NCI-H128 (cell line): ENCODE data around the gene PNO1.
"Not testable (repeated sequence)": the region's sequence is repeated elsewhere in the genome, so short reads cannot be mapped to it uniquely, and the experiment has no call there.

ENCODE experiments used
- DNase-seq: peaks from one replicate; lab custom pipeline; 2025; ENCODE audit not compliant: unreplicated experiment; lab: John Stamatoyannopoulos, UW

The PNO1 gene

GRCh38 chr2:68157402-68158133 is at the start of gene PNO1:
TSS of gene PNO1 (plus strand) at chr2:68157888. CDS start at chr2:68157935, 47 bp downstream.
- peak; percentile 90 for DNase-seq

GRCh38 chr2:68108120-68108519 is 49.6 kb upstream of the PNO1 start:
- DNase-seq, result no peak

DNA sequence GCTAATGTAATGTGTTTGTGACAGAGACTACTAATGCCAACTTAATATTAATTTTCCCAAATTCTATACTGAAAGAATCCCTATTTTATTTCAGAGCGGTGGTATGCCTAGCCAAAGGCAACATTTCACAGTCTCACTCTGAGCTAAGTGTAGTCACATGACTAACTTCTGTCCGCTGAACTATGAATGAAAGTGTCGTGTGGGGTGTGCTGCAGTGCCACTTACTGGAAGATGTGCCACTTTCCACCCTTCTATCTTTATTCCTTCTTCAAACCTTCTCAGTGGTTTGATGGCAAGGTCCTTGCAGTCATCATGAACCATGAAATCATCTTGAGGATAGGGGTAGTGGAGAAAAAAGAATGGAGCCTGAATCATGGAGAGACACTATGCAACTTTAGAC is 47.6 kb upstream of the PNO1 start:
- no peak for DNase-seq

GRCh38 chr2:68115965-68116364 is 41.7 kb upstream of the PNO1 start:
- DNase-seq, result no peak

GRCh38 chr2:68117922-68118321 is 39.8 kb upstream of the PNO1 start:
- not testable (repeated sequence) for DNase-seq

DNA sequence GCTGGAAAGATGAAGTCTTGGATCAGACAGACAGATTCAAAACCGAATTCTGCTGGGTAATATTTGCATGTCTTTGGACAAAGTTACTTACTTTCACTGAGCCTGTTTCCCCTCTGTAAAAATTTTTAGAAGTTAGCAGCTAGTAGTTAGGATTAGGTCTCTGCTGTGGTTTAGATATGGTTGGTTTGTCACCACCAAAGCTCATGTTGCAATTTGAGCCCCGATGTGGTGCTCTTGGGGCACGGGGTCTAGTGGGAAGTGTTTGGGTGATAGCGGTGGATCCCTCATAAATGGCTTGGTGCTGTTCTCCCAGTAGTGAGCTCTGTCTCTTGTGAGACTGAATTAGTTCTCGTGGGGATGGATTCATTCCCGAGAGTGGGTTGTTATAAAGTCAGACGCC is 38.9 kb upstream of the PNO1 start:
- no peak for DNase-seq

DNA sequence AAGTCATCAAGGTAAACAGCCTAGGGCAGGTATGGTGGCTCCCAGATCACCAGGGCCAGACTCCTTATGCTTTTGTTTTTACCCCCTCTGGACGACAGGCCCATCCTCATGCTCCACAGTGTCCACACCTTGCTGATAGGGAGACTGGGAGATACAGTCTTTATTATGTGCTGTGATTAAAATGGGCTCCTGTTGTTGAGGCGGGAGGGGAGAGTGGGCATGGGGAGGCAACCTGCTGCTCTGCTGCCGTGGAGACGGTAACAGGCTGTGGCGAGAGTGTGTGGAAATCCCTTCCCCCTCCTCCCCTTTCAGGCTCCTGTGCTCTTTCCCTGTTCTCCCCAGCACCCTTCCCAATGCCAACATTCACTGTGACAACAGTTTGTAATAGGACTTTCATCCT is 38.2 kb upstream of the PNO1 start:
- DNase-seq, result peak; percentile 5

- DNase-seq, result peak; percentile 55
Measured at GRCh38 chr2:68121873-68122679, 35.6 kb upstream of the PNO1 start.

DNA sequence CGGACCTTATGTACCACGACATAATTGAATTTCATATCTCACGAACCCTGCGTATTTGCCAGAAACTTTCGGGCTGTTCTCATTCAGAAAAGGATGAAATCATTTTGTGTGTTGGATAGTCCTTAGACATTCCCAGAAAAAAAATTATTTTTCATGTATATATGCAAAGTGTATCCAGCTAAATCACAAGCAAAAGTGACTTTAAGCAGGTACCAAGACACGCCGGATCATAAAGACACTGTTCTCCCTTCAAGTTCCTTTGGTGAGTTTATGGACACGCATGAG is 35.1 kb upstream of the PNO1 start:
- DNase-seq, result no peak

- no peak for DNase-seq
Measured at GRCh38 chr2:68124321-68124720, 33.4 kb upstream of the PNO1 start.

DNA sequence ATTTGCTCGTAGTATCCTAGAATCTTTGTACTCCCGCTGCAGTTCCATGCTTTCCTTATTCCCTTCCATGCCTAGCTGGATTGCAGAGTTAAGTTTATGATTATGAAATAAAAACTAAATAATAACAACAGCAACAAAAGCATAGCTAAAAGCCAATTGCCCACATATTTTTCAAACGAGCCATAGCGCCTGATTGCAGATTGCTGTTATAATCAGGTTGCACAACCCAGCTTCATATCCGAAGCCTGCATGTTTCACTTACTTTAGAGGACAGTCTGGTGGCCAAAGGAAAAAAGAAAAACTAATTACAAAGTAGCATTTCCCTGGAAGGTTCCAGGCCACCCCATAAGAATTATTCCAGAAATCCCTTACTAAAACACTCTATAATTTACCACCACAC is 31.9 kb upstream of the PNO1 start:
- DNase-seq, result no peak

DNA sequence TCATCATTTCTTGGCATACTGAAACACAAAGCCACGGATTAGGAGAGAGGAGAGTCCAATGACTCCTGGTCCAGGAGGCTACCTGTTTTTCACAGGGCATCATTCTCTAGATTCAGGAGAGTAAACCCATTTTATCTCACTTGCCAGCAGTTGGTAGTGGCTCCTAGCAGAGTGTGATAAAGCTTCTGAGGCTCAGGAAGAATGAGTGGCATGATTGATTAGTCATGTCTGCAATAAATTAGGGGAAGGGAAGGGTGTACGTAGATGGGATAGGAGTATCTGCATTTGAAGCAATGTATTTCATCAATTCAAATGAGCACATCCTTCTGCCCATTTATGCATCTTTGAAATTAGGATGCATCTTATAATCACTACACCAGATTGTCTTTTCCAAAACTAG is 31.1 kb upstream of the PNO1 start:
- DNase-seq, result no peak

DNA sequence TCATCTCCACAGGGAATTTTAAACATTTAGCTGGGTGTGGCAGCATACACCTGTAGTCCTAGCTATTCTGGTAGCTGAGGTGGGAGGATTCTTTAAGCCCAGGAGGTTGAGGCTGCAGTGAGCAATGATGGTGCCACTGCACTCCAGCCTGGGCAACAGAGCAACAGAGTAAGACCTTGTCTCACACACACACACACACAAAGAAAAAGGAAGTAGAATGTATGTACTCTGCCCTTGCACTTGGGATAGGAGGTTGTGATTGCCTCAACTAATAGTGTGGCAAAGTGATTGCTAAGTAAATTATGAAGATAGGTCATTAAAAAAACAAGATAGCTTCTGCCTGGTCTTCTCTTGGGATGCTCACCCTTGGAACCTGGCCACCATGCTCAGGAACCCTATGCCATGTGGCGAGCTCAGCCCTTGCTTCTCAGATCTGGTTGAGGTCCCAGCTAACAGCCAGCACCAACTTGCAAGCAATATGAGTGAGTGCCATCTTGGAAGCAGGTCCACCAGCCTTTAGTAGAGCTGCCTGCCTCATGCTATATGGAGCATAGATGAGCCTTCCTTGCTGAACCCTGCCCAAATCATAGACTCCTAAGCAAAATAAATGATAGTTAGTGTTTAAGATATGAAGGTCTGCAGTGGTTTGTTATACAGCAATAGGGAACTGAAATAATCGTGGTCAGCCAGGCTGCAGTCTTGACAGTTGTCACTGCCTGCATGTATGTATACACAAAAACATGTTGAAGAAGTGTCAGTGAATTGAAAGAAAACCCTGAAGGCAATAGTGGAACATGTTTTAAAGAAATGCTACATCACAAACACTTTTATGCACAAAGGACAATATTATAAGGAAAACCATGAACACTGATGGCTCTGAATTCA is 30.1 kb upstream of the PNO1 start:
- DNase-seq, result no peak

- no peak for DNase-seq
Measured at GRCh38 chr2:68134120-68134519, 23.6 kb upstream of the PNO1 start.

GRCh38 chr2:68134554-68134953 is 23.1 kb upstream of the PNO1 start:
- DNase-seq, result no peak

GRCh38 chr2:68135448-68136320 is 22.0 kb upstream of the PNO1 start:
- DNase-seq, result no peak

DNA sequence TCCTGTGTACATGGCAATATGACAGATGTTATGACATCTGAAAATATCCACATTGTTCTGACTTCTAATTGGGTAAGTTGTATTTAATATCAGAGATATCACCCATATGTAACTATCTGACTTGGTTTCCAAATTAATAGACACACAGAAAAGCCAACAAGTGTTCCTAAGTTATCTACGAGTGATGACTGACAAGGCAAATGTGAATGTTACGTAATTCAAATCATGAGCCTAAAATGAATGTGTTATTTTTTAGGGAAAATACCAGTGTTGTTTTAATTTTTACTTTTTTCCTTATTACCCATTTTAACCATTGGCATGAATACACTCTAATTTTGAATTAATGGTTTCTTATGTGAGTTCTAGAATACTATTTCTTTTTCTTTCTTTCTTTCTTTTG is 15.8 kb upstream of the PNO1 start:
- DNase-seq, result no peak

GRCh38 chr2:68151037-68151436 is 6.7 kb upstream of the PNO1 start:
- no peak for DNase-seq

- no peak for DNase-seq
Measured at GRCh38 chr2:68152681-68153347, 4.9 kb upstream of the PNO1 start.

DNA sequence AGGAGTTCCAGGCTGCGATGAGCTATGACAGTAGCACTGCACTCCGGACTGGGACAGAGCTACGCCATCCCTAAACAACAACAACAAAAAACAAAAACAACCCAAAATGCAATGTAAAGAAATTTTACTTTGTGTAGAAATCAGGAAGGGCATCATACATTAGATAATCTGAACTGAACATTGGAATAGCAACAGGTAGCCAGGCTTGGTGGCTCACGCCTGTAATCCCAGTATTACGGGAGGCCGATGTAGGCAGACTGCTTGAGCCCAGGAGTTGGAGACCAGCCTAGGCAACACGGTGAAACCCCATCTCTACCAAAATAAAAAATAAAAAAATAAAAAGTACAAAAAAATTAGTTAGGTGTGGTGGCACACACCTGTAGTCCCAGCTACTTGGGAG is 2.1 kb upstream of the PNO1 start:
- DNase-seq, result no peak
